Memory B cell (primary cell): Measurements from ENCODE around the gene TEX19.
A peak's percentile ranks its signal among the peaks of the same experiment; 100 is the strongest.
"Not testable (repeated sequence)": the region's sequence is repeated elsewhere in the genome, so short reads cannot be mapped to it uniquely, and the experiment has no call there.

ENCODE experiments used
- ATAC-seq: fragments of 150-1000 bp; cut with Tn5 transposase; 2 replicates; pipeline ENCODE4 v1.10.0; 2021; ENCODE audit warnings: low read depth, mild to moderate bottlenecking, moderate library complexity
- DNase-seq, 2 donors: peaks; one replicate each; pipeline ENCODE4 v3.0.0; 2022; ENCODE audit warnings: low spot score in 2 of 2
- H3K27ac Mint-ChIP-seq: one replicate; pipeline ENCODE4 v1.8.0; 2022; ENCODE audit warnings: mild to moderate bottlenecking, moderate library complexity, mixed read lengths
- H3K27me3 Mint-ChIP-seq: one replicate; pipeline ENCODE4 v1.8.0; 2022; ENCODE audit warnings: mixed read lengths
- H3K36me3 Mint-ChIP-seq: one replicate; pipeline ENCODE4 v1.8.0; 2022; ENCODE audit warnings: mild to moderate bottlenecking, mixed read lengths
- H3K4me1 Mint-ChIP-seq: one replicate; pipeline ENCODE4 v1.8.0; 2022; ENCODE audit warnings: mixed read lengths
- H3K4me3 Mint-ChIP-seq: one replicate; pipeline ENCODE4 v1.8.0; 2022; ENCODE audit warnings: mild to moderate bottlenecking, moderate library complexity, mixed read lengths
- H3K9me3 Mint-ChIP-seq: one replicate; pipeline ENCODE4 v1.8.0; 2022; ENCODE audit warnings: mixed read lengths

Gene TEX19

DNA sequence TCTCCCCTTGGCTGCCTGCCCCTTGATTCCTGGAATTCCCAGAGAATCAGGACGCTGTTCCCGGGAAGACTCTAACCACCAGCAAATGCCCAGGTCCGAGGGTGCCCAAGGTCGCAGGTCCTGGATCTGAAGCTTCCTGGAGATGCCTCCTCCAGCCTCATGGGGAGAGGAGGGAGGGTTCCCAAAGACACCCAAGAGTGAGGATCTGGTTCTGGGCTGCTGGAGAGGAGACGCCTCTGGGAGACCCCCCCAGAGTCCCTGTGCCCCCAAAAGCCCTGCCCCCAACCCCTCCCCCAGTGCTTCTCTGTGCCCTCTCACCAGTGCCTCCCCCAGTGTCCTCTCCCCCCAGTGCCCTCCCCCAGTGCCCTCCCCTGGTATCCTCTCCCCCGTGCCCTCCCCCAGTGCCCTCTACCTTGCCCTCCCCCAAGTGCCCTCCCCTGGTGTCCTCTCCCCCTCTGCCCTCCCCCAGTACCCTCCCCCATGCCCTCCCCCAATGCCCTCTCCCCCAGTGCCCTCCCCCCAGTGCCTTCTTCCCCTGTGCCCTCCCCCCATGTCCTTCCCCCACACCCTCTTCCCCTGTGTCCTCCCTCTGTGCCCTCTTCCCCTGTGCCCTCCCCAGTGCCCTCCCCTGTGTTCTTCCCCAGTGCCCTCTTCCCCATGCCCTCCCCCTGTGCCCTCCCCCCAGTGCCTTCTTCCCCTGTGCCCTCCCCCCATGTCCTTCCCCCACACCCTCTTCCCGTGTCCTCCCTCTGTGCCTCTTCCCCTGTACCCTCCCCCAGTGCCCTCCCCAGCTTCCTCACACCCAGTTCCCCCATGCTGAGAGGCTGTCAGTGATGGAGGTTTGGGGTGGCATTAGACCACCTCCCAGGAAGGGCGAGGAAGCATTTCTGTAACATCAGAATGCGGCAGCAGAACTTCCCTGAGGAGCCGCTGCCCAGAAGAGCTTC, 19.1 kb upstream of the TEX19 start:
- Mint-ChIP-seq H3K4me3 (no peak overlapping the region), H3K36me3 (no peaks in the 10 kb centered on the region), H3K27ac (no peak overlapping the region), H3K4me1 (peaks cover 10% of the 10 kb centered on the region), H3K9me3 (no peaks in the 10 kb centered on the region), H3K27me3 (peaks cover 4% of the 10 kb centered on the region)
- ATAC-seq = no peak
- DNase-seq = no peak

DNA sequence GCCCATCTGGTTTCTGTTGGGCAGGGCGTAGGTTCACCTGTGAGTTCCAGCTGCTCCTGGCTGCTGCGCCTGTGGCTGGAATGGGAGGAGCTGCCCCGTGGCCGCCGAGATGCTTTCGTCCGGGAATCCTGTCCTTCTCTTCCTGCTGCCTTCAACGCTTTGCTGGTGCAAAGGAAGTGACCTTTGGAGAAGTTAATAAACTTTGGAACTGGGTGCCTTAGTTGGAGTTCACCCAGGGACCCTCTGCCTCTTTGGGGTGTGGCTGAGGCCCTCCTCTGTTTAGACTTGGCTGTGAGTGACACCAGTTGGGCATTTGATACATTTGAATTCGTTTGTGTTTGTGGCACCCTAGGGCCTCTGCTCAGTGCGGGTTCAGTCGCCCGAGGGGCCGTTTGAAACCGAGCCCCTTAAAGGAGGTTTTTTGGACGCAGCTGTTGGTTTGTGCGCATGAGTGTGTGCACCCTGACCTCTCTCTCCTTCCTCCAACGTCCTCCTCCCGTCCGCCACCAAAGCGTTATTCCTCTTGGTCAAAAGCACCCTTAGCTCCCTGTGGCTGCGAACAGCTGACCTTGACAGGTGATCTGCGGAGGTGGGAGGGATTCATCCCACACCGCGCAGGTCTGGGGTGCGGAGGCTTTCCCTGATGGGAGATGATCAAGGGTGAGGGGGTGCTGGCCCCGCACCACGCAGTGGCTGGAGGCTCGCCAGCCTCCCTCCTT, 16.5 kb upstream of the TEX19 start:
- Mint-ChIP-seq H3K9me3 (no peaks in the 10 kb centered on the region), H3K27me3 (peaks cover 8% of the 10 kb centered on the region), H3K27ac (no peak overlapping the region), H3K36me3 (peaks cover 2% of the 10 kb centered on the region), H3K4me3 (no peak overlapping the region), H3K4me1 (peaks cover 4% of the 10 kb centered on the region)
- DNase-seq = no peak
- ATAC-seq = no peak

- peaks cover 2% of the 10 kb centered on the region for H3K36me3 Mint-ChIP-seq
Measured at GRCh38 chr17:82343560-82343959, 15.5 kb upstream of the TEX19 start.

GRCh38 chr17:82344175-82344907, 14.7 kb upstream of the TEX19 start:
- peaks cover 8% of the 10 kb centered on the region for H3K27me3 Mint-ChIP-seq
- peaks cover 2% of the 10 kb centered on the region for H3K36me3 Mint-ChIP-seq
- peaks cover 4% of the 10 kb centered on the region for H3K4me1 Mint-ChIP-seq
- ATAC-seq = no peak
- H3K27ac Mint-ChIP-seq = no peak overlapping the region
- DNase-seq = no peak
- no peak overlapping the region for H3K4me3 Mint-ChIP-seq
- H3K9me3 Mint-ChIP-seq = no peaks in the 10 kb centered on the region

More at GRCh38 chr17:82343560-82343959, 15.5 kb upstream of the TEX19 start:
- DNase-seq = no peak
- H3K27ac Mint-ChIP-seq = no peak overlapping the region
- peaks cover 4% of the 10 kb centered on the region for H3K4me1 Mint-ChIP-seq
- no peak overlapping the region for H3K4me3 Mint-ChIP-seq
- H3K9me3 Mint-ChIP-seq = no peaks in the 10 kb centered on the region
- H3K27me3 Mint-ChIP-seq = peaks cover 8% of the 10 kb centered on the region
- no peak for ATAC-seq

DNA sequence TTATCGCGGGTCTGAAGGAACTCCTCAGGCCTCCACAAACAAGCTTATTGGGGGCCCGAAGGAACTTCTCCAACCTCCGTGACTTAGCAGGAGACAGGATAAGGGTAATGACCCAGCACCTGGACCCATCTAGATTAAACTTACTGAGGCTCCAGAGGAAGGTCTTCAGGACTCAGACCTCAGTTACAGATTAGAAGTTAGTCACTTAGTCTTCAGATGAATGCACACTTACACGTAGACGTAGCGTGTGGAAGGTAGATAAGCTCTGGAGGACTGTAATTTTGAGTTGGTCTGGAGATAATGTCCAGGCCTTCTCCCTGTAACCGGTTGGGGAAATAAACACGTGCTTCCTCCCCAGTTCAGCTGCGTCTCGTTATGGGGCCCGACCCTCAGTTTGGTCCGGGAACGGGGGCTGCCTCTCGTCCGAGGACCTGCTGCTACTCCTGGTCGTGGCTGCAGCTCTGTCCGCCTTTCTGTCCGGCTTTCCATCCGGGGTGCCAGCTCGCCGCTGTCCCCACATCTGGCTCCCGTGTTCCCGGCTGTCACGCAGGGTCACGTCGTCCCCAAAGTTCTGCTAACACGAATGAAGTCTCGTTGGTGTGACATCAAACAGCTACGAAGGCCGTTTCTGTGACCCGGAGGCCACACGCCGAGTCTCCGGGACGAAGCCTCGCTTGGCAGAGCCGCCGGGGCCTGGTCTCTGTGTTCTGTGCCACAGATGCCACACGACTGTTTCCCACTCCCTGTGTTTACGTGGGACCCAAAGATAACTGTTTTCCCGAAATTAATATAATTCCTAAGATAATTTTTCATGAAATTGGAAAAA, 13.7 kb upstream of the TEX19 start:
- Mint-ChIP-seq H3K9me3 (no peaks in the 10 kb centered on the region), H3K4me3 (no peak overlapping the region), H3K36me3 (peaks cover 2% of the 10 kb centered on the region), H3K27me3 (peaks cover 12% of the 10 kb centered on the region), H3K27ac (no peak overlapping the region), H3K4me1 (peaks cover 4% of the 10 kb centered on the region)
- DNase-seq = no peak
- no peak for ATAC-seq

- Mint-ChIP-seq H3K4me3 (no peak overlapping the region), H3K4me1 (peaks cover 4% of the 10 kb centered on the region), H3K27ac (no peak overlapping the region), H3K9me3 (no peaks in the 10 kb centered on the region), H3K36me3 (peaks cover 2% of the 10 kb centered on the region), H3K27me3 (peaks cover 12% of the 10 kb centered on the region)
- DNase-seq = no peak
- ATAC-seq = no peak
Measured at GRCh38 chr17:82346342-82347300, 12.4 kb upstream of the TEX19 start.

DNA sequence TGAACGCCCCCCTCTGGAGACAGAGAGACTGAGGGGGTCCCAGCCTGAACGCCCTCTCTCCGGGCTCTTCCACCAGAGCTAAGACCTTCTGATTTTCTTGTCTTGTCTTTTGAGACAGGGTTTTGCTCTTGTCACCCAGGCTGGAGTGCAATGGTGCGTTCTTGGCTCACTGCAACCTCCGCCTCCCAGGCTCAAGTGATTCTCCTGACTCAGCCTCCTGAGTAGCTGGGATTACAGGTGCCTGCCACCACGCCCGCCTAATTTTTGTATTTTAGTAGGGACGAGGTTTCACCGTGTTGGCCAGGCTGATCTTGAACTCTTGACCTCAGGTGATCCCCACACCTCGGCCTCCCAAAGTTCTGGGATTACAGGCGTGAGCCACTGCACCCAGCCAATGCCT, 11.1 kb upstream of the TEX19 start:
- ATAC-seq, H3K4me3 Mint-ChIP-seq, H3K27ac Mint-ChIP-seq, DNase-seq, H3K9me3 Mint-ChIP-seq, H3K36me3 Mint-ChIP-seq, H3K4me1 Mint-ChIP-seq: not testable (repeated sequence)
- peaks cover 12% of the 10 kb centered on the region for H3K27me3 Mint-ChIP-seq

DNA sequence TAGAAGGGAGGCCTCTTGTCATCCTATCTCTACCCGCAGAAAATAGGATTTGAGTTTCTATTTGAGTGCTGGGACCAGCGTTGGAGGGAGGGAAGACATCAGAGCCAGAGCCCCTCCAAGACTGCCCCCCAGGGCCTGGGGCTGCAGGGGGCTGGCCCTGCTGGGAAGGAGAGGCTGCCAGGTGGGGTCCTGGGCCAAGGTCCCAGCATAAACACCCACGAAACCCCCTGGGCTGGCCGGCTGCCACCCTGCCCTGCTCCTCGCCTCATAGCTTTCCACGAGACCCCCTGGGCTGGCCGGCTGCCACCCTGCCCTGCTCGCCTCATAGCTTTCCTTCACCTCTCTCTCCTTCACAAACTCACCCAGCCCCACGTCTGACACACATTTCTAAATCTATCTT, 10.6 kb upstream of the TEX19 start:
- no peak overlapping the region for H3K4me3 Mint-ChIP-seq
- peaks cover 2% of the 10 kb centered on the region for H3K36me3 Mint-ChIP-seq
- ATAC-seq (no peak), DNase-seq (no peak)
- peaks cover 6% of the 10 kb centered on the region for H3K4me1 Mint-ChIP-seq
- H3K27me3 Mint-ChIP-seq = peaks cover 14% of the 10 kb centered on the region
- H3K27ac Mint-ChIP-seq = no peak overlapping the region
- no peaks in the 10 kb centered on the region for H3K9me3 Mint-ChIP-seq

GRCh38 chr17:82348866-82349265, 10.2 kb upstream of the TEX19 start:
- no peak overlapping the region for H3K27ac Mint-ChIP-seq
- no peaks in the 10 kb centered on the region for H3K9me3 Mint-ChIP-seq
- ATAC-seq = no peak

DNA sequence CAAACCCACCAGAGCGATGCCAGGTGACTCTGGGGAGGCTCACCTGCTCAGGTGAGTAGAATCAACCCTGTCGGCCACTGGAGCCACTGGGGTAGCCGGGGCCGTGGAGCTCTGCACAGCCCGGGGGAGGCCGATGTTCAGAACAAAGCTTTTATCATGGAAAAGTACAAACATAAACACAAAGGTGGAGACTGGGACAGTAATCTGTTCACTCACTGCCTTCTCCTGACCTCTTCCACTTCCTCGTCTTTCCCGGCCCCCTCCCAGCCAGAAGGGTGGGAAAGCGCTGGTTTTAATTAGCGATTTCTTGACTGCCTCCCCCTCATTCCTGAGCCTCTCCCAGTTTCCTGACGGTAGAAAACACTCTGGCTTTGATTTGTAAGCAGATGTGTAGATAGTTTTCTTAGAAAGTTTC, 9.8 kb upstream of the TEX19 start:
- peaks cover 6% of the 10 kb centered on the region for H3K4me1 Mint-ChIP-seq
- H3K27ac Mint-ChIP-seq = no peak overlapping the region
- H3K36me3 Mint-ChIP-seq = peaks cover 2% of the 10 kb centered on the region
- no peaks in the 10 kb centered on the region for H3K9me3 Mint-ChIP-seq
- ATAC-seq (no peak), DNase-seq (no peak)
- H3K27me3 Mint-ChIP-seq = peaks cover 12% of the 10 kb centered on the region
- H3K4me3 Mint-ChIP-seq = no peak overlapping the region

More at GRCh38 chr17:82348866-82349265, 10.2 kb upstream of the TEX19 start:
- no peak for DNase-seq
- H3K36me3 Mint-ChIP-seq = peaks cover 2% of the 10 kb centered on the region
- H3K4me3 Mint-ChIP-seq = no peak overlapping the region
- peaks cover 6% of the 10 kb centered on the region for H3K4me1 Mint-ChIP-seq
- H3K27me3 Mint-ChIP-seq = peaks cover 12% of the 10 kb centered on the region

DNA sequence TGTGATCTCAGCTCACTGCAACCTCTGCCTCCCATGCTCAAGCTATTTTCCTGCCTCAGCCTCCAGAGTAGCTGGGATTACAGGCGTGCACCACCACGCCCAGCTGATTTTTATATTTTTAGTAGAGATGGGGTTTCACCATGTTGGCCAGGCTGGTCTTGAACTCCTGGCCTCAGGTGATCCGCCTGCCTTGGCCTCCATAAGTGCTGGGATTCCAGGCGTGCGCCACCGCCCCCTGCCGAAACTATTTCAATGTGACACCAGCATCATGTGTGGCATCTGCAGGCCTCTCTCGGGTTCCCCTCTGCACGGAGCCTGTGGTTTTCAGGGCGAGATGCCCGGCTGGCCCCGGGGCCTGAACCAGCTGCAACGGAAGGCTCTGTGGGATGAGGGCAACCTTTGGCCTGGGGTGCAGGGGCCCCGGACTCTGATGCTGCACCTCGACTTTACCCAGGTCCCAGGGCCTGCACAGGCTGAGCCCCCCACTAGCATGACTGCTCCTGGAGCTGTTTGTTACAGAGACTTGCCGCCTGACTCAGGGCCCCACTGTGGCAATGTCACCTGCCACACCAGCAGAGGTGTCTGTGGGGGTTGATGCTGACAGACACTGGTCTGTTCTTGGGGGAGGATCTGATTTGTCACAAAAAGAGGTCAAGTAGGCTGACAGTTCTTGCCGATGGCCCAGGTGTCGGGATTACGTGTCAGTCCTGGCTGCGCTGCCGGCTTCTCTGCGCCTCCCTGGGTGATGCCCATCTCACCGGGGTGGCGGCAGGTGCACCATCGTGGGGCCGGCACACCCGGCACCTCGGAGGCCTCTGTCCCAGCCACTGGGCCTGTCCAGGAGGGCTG, 8.6 kb upstream of the TEX19 start:
- Mint-ChIP-seq H3K27ac (no peak overlapping the region), H3K4me3 (no peak overlapping the region), H3K36me3 (peaks cover 2% of the 10 kb centered on the region), H3K9me3 (no peaks in the 10 kb centered on the region), H3K27me3 (peaks cover 14% of the 10 kb centered on the region), H3K4me1 (peaks cover 6% of the 10 kb centered on the region)
- ATAC-seq (peak; percentile 39), DNase-seq (no peak)

DNA sequence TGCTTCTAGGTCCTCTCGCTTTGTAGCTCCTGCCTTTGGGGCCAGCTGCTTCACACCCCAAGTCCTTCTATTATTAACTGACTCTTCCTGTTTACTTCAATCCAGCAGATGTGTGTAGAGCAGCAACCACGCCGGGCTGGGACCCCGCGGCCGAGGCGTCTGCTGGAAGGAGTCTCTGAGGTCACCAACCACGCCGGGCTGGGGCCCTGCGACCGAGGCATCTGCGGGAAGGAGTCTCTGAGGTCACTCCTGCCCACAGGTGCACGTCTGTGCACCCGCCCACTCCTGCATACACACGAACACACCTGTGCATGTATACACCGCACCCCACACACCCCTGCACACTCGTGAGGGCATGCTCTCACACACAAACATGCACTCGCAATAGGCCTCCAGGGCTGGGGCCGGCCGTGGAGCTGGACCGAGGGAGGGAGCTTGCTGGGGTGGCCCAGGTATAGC, 7.8 kb upstream of the TEX19 start:
- DNase-seq = no peak
- peaks cover 13% of the 10 kb centered on the region for H3K27me3 Mint-ChIP-seq
- ATAC-seq = peak; percentile 15
- H3K9me3 Mint-ChIP-seq = no peaks in the 10 kb centered on the region
- peaks cover 5% of the 10 kb centered on the region for H3K4me1 Mint-ChIP-seq
- H3K4me3 Mint-ChIP-seq = no peak overlapping the region
- peaks cover 1% of the 10 kb centered on the region for H3K36me3 Mint-ChIP-seq
- no peak overlapping the region for H3K27ac Mint-ChIP-seq
